Neuronal stem cell (in vitro differentiated cells): Measurements from ENCODE around the gene EMP2. TPM values are rescaled to one million over a fixed set of nuclear protein-coding genes. Genes with fewer than 3 reads are reported as not detected.
A peak's percentile ranks its signal among the peaks of the same experiment; 100 is the strongest.

Experiments
- DNase-seq: peaks from one replicate; pipeline ENCODE4 v3.0.0-alpha.2; 2013; ENCODE audit warnings: low spot score
- H2AFZ ChIP-seq: one replicate; pipeline ENCODE4 v1.6.1; 2013; ENCODE audit warnings: mild to moderate bottlenecking, low read length, inconsistent platforms
- H2AK5ac ChIP-seq: 2 replicates; pipeline ENCODE4 v1.6.1; 2013; ENCODE audit warnings: low read depth, mild to moderate bottlenecking, inconsistent platforms, low read length, moderate library complexity, mixed read lengths
- H2BK120ac ChIP-seq: 2 replicates; pipeline ENCODE4 v1.6.1; 2013; ENCODE audit warnings: low read depth, mild to moderate bottlenecking, inconsistent platforms, low read length, moderate library complexity, mixed read lengths
- H2BK12ac ChIP-seq: one replicate; pipeline ENCODE4 v1.6.1; 2013; ENCODE audit warnings: low read length, inconsistent platforms
- H2BK15ac ChIP-seq: 2 replicates; pipeline ENCODE4 v1.6.1; 2013; ENCODE audit warnings: mild to moderate bottlenecking, low read length, inconsistent platforms, mixed read lengths
- H2BK5ac ChIP-seq: one replicate; pipeline ENCODE4 v1.6.1; 2013; ENCODE audit warnings: inconsistent platforms, mild to moderate bottlenecking, low read length, moderate library complexity
- H3K14ac ChIP-seq: one replicate; pipeline ENCODE4 v1.6.1; 2013; ENCODE audit warnings: low read length, inconsistent platforms
- H3K18ac ChIP-seq: 2 replicates; pipeline ENCODE4 v1.6.1; 2013; ENCODE audit warnings: low read length, inconsistent platforms
- H3K23ac ChIP-seq: 2 replicates; pipeline ENCODE4 v1.6.1; 2013; ENCODE audit warnings: low read depth, mild to moderate bottlenecking, mixed read lengths, low read length, inconsistent platforms; ENCODE audit not compliant: poor library complexity
- H3K27ac ChIP-seq: replicated peaks from 3 replicates; pipeline ENCODE4 v1.5.1; 2013; ENCODE audit warnings: low read length, inconsistent platforms
- H3K27me3 ChIP-seq, 3 experiments: 2 replicates each; pipeline ENCODE4 v1.6.1; 2013; ENCODE audit warnings: low read length in 3 of 3, mild to moderate bottlenecking in 2 of 3, inconsistent platforms in 1 of 3, low read depth in 1 of 3, mixed read lengths in 1 of 3, moderate library complexity in 1 of 3; ENCODE audit not compliant: control insufficient read depth in 3 of 3, insufficient read depth in 3 of 3
- H3K36me3 ChIP-seq, 2 donors: replicated peaks in 1 of 2; 2 replicates each; pipeline ENCODE4 v1.6.1; 2013; ENCODE audit warnings: low read length in 2 of 2; ENCODE audit not compliant: control insufficient read depth in 2 of 2, insufficient read depth in 2 of 2
- H3K4ac ChIP-seq: 2 replicates; pipeline ENCODE4 v1.6.1; 2013; ENCODE audit warnings: inconsistent platforms, mild to moderate bottlenecking, low read length, moderate library complexity
- H3K4me1 ChIP-seq, 2 donors: 1 replicate in 1 of 2; 2 replicates in 1 of 2; pipeline ENCODE4 v1.6.1; 2013; ENCODE audit warnings: low read length in 2 of 2, low read depth in 1 of 2; ENCODE audit not compliant: control insufficient read depth in 2 of 2, insufficient read depth in 1 of 2
- H3K4me2 ChIP-seq: one replicate; pipeline ENCODE4 v1.6.1; 2013; ENCODE audit warnings: mild to moderate bottlenecking, low read length, inconsistent platforms; ENCODE audit not compliant: insufficient read depth, poor library complexity, severe bottlenecking
- H3K4me3 ChIP-seq, 2 donors: 2 replicates each; pipeline ENCODE4 v1.5.1; 2013; ENCODE audit warnings: low read length in 2 of 2, mild to moderate bottlenecking in 2 of 2, inconsistent platforms in 1 of 2, moderate library complexity in 1 of 2
- H3K79me1 ChIP-seq: one replicate; pipeline ENCODE4 v1.6.1; 2013; ENCODE audit warnings: low read depth, mild to moderate bottlenecking, inconsistent platforms, low read length, moderate library complexity
- H3K9ac ChIP-seq: one replicate; pipeline ENCODE4 v1.6.1; 2013; ENCODE audit warnings: mild to moderate bottlenecking, low read depth, low read length, inconsistent platforms; ENCODE audit not compliant: poor library complexity
- H3K9me3 ChIP-seq, 2 donors: replicated peaks in 1 of 2; 2 replicates each; pipeline versions ENCODE3 to v1.6.1; 2013; ENCODE audit warnings: low read length in 2 of 2, mild to moderate bottlenecking in 2 of 2, inconsistent platforms in 1 of 2, low read depth in 1 of 2, mixed read lengths in 1 of 2, moderate library complexity in 1 of 2; ENCODE audit not compliant: control insufficient read depth in 2 of 2, insufficient read depth in 1 of 2
- H4K8ac ChIP-seq: one replicate; pipeline ENCODE4 v1.6.1; 2013; ENCODE audit warnings: low read depth, mild to moderate bottlenecking, inconsistent platforms, low read length, moderate library complexity
- H4K91ac ChIP-seq: one replicate; pipeline ENCODE4 v1.6.1; 2013; ENCODE audit warnings: low read length, low read depth, mild to moderate bottlenecking, inconsistent platforms; ENCODE audit not compliant: poor library complexity
- WGBS, 2 donors: extraction: QIAGEN DNeasy Blood & Tissue Kit; methylation state at CpG; one replicate each; pipeline ENCODE4 v1.1.7; 2013; ENCODE audit warnings: missing lambda C conversion rate in 2 of 2, mixed read lengths in 1 of 2; ENCODE audit not compliant: insufficient read length in 2 of 2, insufficient replicate concordance in 1 of 2; ENCODE audit errors: extremely low coverage in 2 of 2; 5-methylcytosine and 5-hydroxymethylcytosine counted together
- polyA plus RNA-seq, 2 experiments: library from polyadenylated mRNA; stranded (reverse); fragments of 200-250 nt; gene quantifications; one replicate each; pipeline ENCODE4 v1.2.3, GENCODE V29; 2013

Gene EMP2, protein sequence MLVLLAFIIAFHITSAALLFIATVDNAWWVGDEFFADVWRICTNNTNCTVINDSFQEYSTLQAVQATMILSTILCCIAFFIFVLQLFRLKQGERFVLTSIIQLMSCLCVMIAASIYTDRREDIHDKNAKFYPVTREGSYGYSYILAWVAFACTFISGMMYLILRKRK
- polyA plus RNA-seq (2013, experiment 1 of 2), result 22.1 TPM
- polyA plus RNA-seq (2013, experiment 2 of 2), result 23.3 TPM

- peak within 1 kb of the TSS; percentile 59 for H2BK5ac ChIP-seq
- no peaks in the 10 kb centered on the region for H3K9me3 ChIP-seq
- H3K4ac ChIP-seq, result no peak within 1 kb of the TSS
- peak within 1 kb of the TSS; percentile 71 for H2AK5ac ChIP-seq
- H3K79me1 ChIP-seq, result peaks cover 2% of the 10 kb centered on the region
- peak within 1 kb of the TSS; percentile 41 for H3K27ac ChIP-seq
- peak within 1 kb of the TSS; percentile 79 for H2BK15ac ChIP-seq
- H3K4me2 ChIP-seq, result peak within 1 kb of the TSS; percentile 76
- no peaks in the 10 kb centered on the region for H3K27me3 ChIP-seq
- H2BK120ac ChIP-seq, result peak within 1 kb of the TSS; percentile 19
- peak within 1 kb of the TSS; percentile 99 for H2AFZ ChIP-seq
- peak within 1 kb of the TSS; percentile 73 to 93 for H3K4me3 ChIP-seq
- H3K18ac ChIP-seq, result peak within 1 kb of the TSS; percentile 97
- peak within 1 kb of the TSS; percentile 68 for H2BK12ac ChIP-seq
- H4K8ac ChIP-seq, result no peak within 1 kb of the TSS
- peak within 1 kb of the TSS; percentile 91 for H3K9ac ChIP-seq
- H3K36me3 ChIP-seq, result no peaks in the 10 kb centered on the region
- WGBS, 2 donors, result no CpG with 5 or more reads among the region's 91 CpGs
- peak within 1 kb of the TSS; percentile 38 for H3K23ac ChIP-seq
- peak within 1 kb of the TSS; percentile 94 for H3K14ac ChIP-seq
- DNase-seq, result peak; percentile 75
- peaks cover 21 to 33% of the 10 kb centered on the region in 2 donors for H3K4me1 ChIP-seq
- H4K91ac ChIP-seq, result peak within 1 kb of the TSS; percentile 24
Observed at GRCh38 chr16:10579965-10580882, at the start of gene EMP2. EMP2 (minus strand) TSS chr16:10580598; CDS start chr16:10547617, 32,981 bp downstream.

GRCh38 chr16:10629592-10629963 is 49.2 kb upstream of the EMP2 start:
- Histone ChIP-seq H3K4me2 (no peak overlapping the region), H3K9me3 (peaks cover 0 to under 1% of the 10 kb centered on the region in 2 donors), H3K14ac (no peak overlapping the region), H4K8ac (no peak overlapping the region), H3K27ac (no peak overlapping the region), H2BK120ac (no peak overlapping the region), H3K4me1 (no peaks in the 10 kb centered on the region), H2AK5ac (no peak overlapping the region), H3K27me3 (peaks cover 0 to 10% (median 0%) of the 10 kb centered on the region in 3 experiments), H2AFZ (no peak overlapping the region), H3K18ac (no peak overlapping the region), H3K36me3 (no peaks in the 10 kb centered on the region), H2BK5ac (no peak overlapping the region), H2BK12ac (no peak overlapping the region), H3K23ac (no peak overlapping the region), H3K79me1 (no peaks in the 10 kb centered on the region), H3K4me3 (no peak overlapping the region), H3K4ac (no peak overlapping the region), H2BK15ac (no peak overlapping the region), H3K9ac (no peak overlapping the region), H4K91ac (no peak overlapping the region)
- WGBS, 2 donors, result no CpG with 5 or more reads among the region's 6 CpGs
- no peak for DNase-seq

DNA sequence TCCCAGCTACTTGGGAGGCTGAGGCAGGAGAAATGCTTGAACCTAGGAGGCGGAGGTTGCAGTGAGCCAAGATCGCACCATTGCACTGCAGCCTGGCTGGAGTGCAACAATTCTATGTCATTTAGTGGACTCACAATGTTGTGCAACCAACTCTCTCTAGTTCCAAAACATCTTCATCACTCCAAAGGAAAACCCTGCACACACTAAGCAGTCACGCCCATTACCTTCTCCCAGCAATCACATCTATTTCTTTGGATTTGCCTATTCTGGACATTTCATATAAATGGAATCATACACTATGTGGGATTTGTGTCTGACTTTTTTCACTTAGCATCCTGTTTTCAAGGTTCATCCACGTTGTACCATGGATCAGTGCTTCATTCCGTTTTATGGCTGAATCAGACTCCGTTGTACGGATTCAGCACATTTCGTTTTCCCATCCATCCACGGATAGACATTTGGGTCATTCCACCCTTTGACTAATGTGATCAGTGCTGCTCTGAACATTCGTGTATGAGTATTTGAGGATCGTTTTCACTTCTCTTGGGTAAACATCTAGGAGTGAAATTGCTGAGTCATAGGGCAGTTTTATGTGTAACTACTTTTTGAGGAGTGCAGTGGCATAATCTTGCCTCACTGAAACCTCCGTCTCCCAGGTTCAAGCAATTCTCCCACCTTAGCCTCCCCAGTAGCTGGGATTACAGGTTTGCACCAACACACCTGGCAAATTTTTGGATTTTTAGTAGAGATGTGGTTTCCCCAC is 45.4 kb upstream of the EMP2 start:
- no peaks in the 10 kb centered on the region for H3K9me3 ChIP-seq

More for the DNA sequence above, 45.4 kb upstream of the EMP2 start:
- DNase-seq, result no peak
- Histone ChIP-seq H2BK15ac (no peak overlapping the region), H3K79me1 (no peaks in the 10 kb centered on the region), H2BK5ac (no peak overlapping the region), H3K9ac (no peak overlapping the region), H3K4me1 (peaks cover 0 to 3% of the 10 kb centered on the region in 2 donors), H2AK5ac (no peak overlapping the region), H3K36me3 (no peaks in the 10 kb centered on the region), H3K27ac (no peak overlapping the region), H3K4me3 (no peak overlapping the region), H3K23ac (no peak overlapping the region), H3K4ac (no peak overlapping the region), H3K27me3 (peaks cover 0 to 14% (median 0%) of the 10 kb centered on the region in 3 experiments), H2AFZ (no peak overlapping the region), H3K4me2 (no peak overlapping the region), H4K91ac (no peak overlapping the region), H3K14ac (no peak overlapping the region), H2BK120ac (no peak overlapping the region), H2BK12ac (no peak overlapping the region), H4K8ac (no peak overlapping the region), H3K18ac (no peak overlapping the region)
- no CpG with 5 or more reads among the region's 12 CpGs for WGBS, 2 donors
